ENCODE measurements around the gene ELFN2.

ELFN2 gene

DNA sequence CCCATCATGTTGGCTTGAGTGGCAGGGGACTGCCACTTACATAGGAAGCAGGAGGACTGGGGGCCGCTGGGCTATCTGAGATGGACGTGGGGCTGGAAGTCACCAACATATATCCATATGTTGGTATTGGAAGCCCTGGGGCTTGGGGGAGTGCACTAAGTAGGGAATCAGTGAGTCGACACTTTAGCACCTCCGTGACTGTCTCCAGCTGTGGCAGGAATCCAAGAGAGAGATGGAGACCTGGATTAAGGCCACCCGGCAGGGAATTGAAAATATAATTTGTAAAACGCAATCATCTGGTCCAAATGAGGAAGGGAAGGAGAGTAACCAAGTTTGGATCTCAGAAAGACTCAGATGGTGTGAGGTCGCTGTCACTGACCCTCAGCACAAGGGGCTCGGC is 68.4 kb downstream of the ELFN2 start:
- in situ Hi-C loops (cut with MboI; ENCODE audit: low pct_unique_long_range_greater_than_20kb, low sequenced_read_pairs, unreplicated experiment): no loop called here
- no peak for DNase-seq (ENCODE audit: low spot score)

GRCh38 chr22:37358386-37358785 is 68.9 kb downstream of the ELFN2 start:
- no peak for DNase-seq (ENCODE audit: low spot score)
- in situ Hi-C loops (cut with MboI; ENCODE audit: low pct_unique_long_range_greater_than_20kb, low sequenced_read_pairs, unreplicated experiment): no loop called here

More for the DNA sequence above, 68.4 kb downstream of the ELFN2 start:
- TF ChIP-seq CTCF (IDR thresholded peaks at IDR 0.05; ENCODE audit: extremely low read depth, insufficient read depth, missing control alignments): no peak

GRCh38 chr22:37357446-37358075 is 69.7 kb downstream of the ELFN2 start:
- in situ Hi-C loops (cut with MboI; ENCODE audit: low pct_unique_long_range_greater_than_20kb, low sequenced_read_pairs, unreplicated experiment): no loop called here
- no peak for TF ChIP-seq CTCF (IDR thresholded peaks at IDR 0.05; ENCODE audit: extremely low read depth, insufficient read depth, missing control alignments)

More at GRCh38 chr22:37358386-37358785, 68.9 kb downstream of the ELFN2 start:
- no peak for TF ChIP-seq CTCF (IDR thresholded peaks at IDR 0.05; ENCODE audit: extremely low read depth, insufficient read depth, missing control alignments)

DNA sequence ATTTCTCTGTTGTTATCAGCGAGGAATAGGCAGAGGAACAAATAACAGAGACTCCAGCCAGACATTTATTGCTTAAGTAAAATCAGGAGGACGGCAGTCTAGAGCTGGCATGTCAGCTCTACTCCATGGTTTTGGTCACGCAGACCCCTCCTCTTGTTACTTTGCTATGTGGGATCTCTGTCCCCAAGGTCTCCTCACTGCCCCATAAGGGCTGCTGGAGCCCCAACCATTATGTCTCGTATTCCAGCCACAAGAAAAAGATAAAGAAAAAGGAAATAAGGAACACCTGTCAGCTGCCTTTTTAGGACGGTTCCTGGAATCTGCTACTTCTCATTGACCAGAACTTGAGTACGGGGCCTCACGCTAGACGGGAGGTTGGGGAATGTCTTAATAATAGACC is 70.4 kb downstream of the ELFN2 start:
- in situ Hi-C loops (cut with MboI; ENCODE audit: low pct_unique_long_range_greater_than_20kb, low sequenced_read_pairs, unreplicated experiment): no loop called here
- DNase-seq (ENCODE audit: low spot score): no peak
- TF ChIP-seq CTCF (IDR thresholded peaks at IDR 0.05; ENCODE audit: extremely low read depth, insufficient read depth, missing control alignments): no peak

More at GRCh38 chr22:37357446-37358075, 69.7 kb downstream of the ELFN2 start:
- no peak for DNase-seq (ENCODE audit: low spot score)

GRCh38 chr22:37355174-37355573 is 72.1 kb downstream of the ELFN2 start:
- no peak for DNase-seq (ENCODE audit: low spot score)
- in situ Hi-C loops (cut with MboI; ENCODE audit: low pct_unique_long_range_greater_than_20kb, low sequenced_read_pairs, unreplicated experiment): no loop called here
- TF ChIP-seq CTCF (IDR thresholded peaks at IDR 0.05; ENCODE audit: extremely low read depth, insufficient read depth, missing control alignments): no peak

- DNase-seq (ENCODE audit: low spot score): no peak
- in situ Hi-C loops (cut with MboI; ENCODE audit: low pct_unique_long_range_greater_than_20kb, low sequenced_read_pairs, unreplicated experiment): no loop called here
- TF ChIP-seq CTCF (IDR thresholded peaks at IDR 0.05; ENCODE audit: extremely low read depth, insufficient read depth, missing control alignments): no peak
Observed at GRCh38 chr22:37354670-37355069, 72.6 kb downstream of the ELFN2 start.

All from GM13977 (cell line).